GM12892 (cell line): ENCODE measurements around the gene DAB1.

ENCODE experiments used
- DNase-seq: peaks from one replicate; pipeline ENCODE4 v3.0.0; 2011; ENCODE audit not compliant: insufficient read length
- FAIRE-seq: peaks from 2 replicates; lab custom pipeline; 2011; peaks lifted over from hg19 to GRCh38; lab: Jason Lieb, UNC
- POLR2A ChIP-seq: IDR thresholded peaks from 2 replicates; pipeline ENCODE4 v1.6.1; 2011; ENCODE audit warnings: low read depth, low read length, control low read depth
- POLR2AphosphoS5 ChIP-seq: IDR thresholded peaks from 2 replicates; pipeline ENCODE4 v1.6.1; 2011; ENCODE audit warnings: low read depth, low read length, control low read depth
- TAF1 ChIP-seq: IDR thresholded peaks from 2 replicates; pipeline ENCODE4 v1.6.1; 2011; ENCODE audit warnings: low read depth, mild to moderate bottlenecking, control low read depth, low read length, borderline replicate concordance

Gene DAB1

GRCh38 chr1:57067863-57068262 lies 356.0 kb downstream of the DAB1 start:
- DNase-seq (no peak), FAIRE-seq (no peak)
- TF ChIP-seq POLR2AphosphoS5 (no peak), POLR2A (no peak), TAF1 (no peak)

GRCh38 chr1:57066980-57067610 lies 356.8 kb downstream of the DAB1 start:
- TF ChIP-seq POLR2AphosphoS5 (no peak), TAF1 (no peak), POLR2A (no peak)
- FAIRE-seq (no peak), DNase-seq (no peak)

GRCh38 chr1:57065442-57065841 lies 358.4 kb downstream of the DAB1 start:
- TF ChIP-seq TAF1 (no peak), POLR2AphosphoS5 (no peak), POLR2A (no peak)
- FAIRE-seq (no peak), DNase-seq (no peak)

GRCh38 chr1:57064379-57065140 lies 359.3 kb downstream of the DAB1 start:
- TF ChIP-seq POLR2AphosphoS5: no peak
- no peak for TF ChIP-seq TAF1
- no peak for TF ChIP-seq POLR2A
- DNase-seq (no peak), FAIRE-seq (no peak)

- DNase-seq (no peak), FAIRE-seq (no peak)
- no peak for TF ChIP-seq POLR2A
- TF ChIP-seq TAF1: no peak
- TF ChIP-seq POLR2AphosphoS5: no peak
Observed at GRCh38 chr1:57063406-57064125, 360.3 kb downstream of the DAB1 start.

- TF ChIP-seq POLR2A (no peak), TAF1 (no peak), POLR2AphosphoS5 (no peak)
- no peak for FAIRE-seq
- no peak for DNase-seq
Observed at GRCh38 chr1:57061369-57061768, 362.5 kb downstream of the DAB1 start.

GRCh38 chr1:57060451-57060850 lies 363.4 kb downstream of the DAB1 start:
- FAIRE-seq: no peak
- TF ChIP-seq POLR2AphosphoS5 (no peak), TAF1 (no peak), POLR2A (no peak)

GRCh38 chr1:57058652-57059501 lies 365.0 kb downstream of the DAB1 start:
- DNase-seq: no peak
- no peak for FAIRE-seq
- TF ChIP-seq TAF1: no peak
- no peak for TF ChIP-seq POLR2AphosphoS5
- no peak for TF ChIP-seq POLR2A

More at GRCh38 chr1:57060451-57060850, 363.4 kb downstream of the DAB1 start:
- no peak for DNase-seq

GRCh38 chr1:57048856-57049255 lies 375.0 kb downstream of the DAB1 start:
- DNase-seq: no peak
- TF ChIP-seq TAF1 (no peak), POLR2A (no peak)
- no peak for FAIRE-seq

- DNase-seq (no peak), FAIRE-seq (no peak)
- TF ChIP-seq POLR2AphosphoS5: no peak
- no peak for TF ChIP-seq POLR2A
- TF ChIP-seq TAF1: no peak
Observed at GRCh38 chr1:57046462-57046861, 377.4 kb downstream of the DAB1 start.

- FAIRE-seq (no peak), DNase-seq (no peak)
- TF ChIP-seq POLR2AphosphoS5: no peak
- TF ChIP-seq TAF1: no peak
- no peak for TF ChIP-seq POLR2A
Observed at GRCh38 chr1:57041901-57042300, 382.0 kb downstream of the DAB1 start.
